ENCODE measurements around the gene NLRP5.

DNA sequence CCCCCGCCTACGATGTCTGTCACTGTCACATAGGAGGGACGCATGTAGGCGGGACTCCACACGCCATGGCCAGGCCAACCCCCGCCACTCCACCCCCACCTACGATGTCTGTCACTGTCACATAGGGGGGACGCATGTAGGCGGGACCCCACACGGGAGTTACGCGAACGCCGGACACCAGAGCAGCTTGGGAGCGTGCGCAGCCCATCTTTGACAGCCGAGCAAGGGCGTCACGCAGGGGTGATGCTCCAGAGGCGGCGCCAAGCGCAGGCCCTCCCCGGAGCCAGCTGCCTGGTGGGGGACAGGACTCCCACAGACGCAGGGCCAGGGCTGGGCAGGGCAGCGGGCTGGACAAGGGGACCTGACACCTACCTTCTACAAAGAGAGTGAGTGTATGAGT lies 114.5 kb downstream of the NLRP5 start:
- TF ChIP-seq, protein P1, sequence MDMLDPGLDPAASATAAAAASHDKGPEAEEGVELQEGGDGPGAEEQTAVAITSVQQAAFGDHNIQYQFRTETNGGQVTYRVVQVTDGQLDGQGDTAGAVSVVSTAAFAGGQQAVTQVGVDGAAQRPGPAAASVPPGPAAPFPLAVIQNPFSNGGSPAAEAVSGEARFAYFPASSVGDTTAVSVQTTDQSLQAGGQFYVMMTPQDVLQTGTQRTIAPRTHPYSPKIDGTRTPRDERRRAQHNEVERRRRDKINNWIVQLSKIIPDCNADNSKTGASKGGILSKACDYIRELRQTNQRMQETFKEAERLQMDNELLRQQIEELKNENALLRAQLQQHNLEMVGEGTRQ (IDR thresholded peaks at IDR 0.05), result no peak
- TF ChIP-seq CTCF (IDR thresholded peaks at IDR 0.05) (no peak), RARB (CRISPR knock-in tag; IDR thresholded peaks at IDR 0.05) (no peak), MAX (IDR thresholded peaks at IDR 0.05) (no peak), SMC3 (IDR thresholded peaks at IDR 0.05) (no peak), POLR2A (IDR thresholded peaks at IDR 0.05; ENCODE audit: low read length) (no peak), CBX8 (IDR thresholded peaks at IDR 0.05) (no peak), JUN (IDR thresholded peaks at IDR 0.05) (no peak)
